ENCODE data around the gene RFNG. TPM values are rescaled to one million over a fixed set of nuclear protein-coding genes. Genes with fewer than 3 reads are reported as not detected.

RFNG gene
- total and polyA plus RNA-seq, 12 donors: 13.9 to 30.1 (median 20.3) TPM

- ATAC-seq: no peak
Observed at GRCh38 chr17:82031885-82032627, 19.6 kb downstream of the RFNG start.

GRCh38 chr17:82031303-82031884 is 20.2 kb downstream of the RFNG start, which contains the start of gene RAC3:
Gene RAC3, plus strand, starts transcription at chr17:82031678. Its CDS starts 84 bp downstream, at chr17:82031762.
- H3K4me1 ChIP-seq: peaks cover 7 to 42% (median 31%) of the 10 kb centered on the region in 9 donors
- H3K27ac ChIP-seq: peak within 1 kb of the TSS in 2 of 10 donors; percentile 8 to 26
- H3K9me3 ChIP-seq: no peaks in the 10 kb centered on the region
- intact Hi-C loops (cut with DNase I): loop anchor here in 6 of 10 donors (2.0 to 10.0 kb wide), 6 partner anchors 71 to 293 kb away; no protein-coding TSS in a partner anchor
- no peak for TF ChIP-seq CTCF (IDR thresholded peaks at IDR 0.05)
- H3K27me3 ChIP-seq: peaks cover 0 to 10% (median 6%) of the 10 kb centered on the region in 7 donors
- H3K36me3 ChIP-seq: peaks cover 0 to 17% (median 0%) of the 10 kb centered on the region in 9 donors
- DNase-seq (no peak), ATAC-seq (peak in 1 of 8 donors; percentile 6)
- H3K4me3 ChIP-seq: peak within 1 kb of the TSS; percentile 37 to 59 (median 52)
- WGBS, 2 donors: 1% methylated on average over 35 to 87 of the region's 96 CpGs

More at GRCh38 chr17:82031885-82032627, 19.6 kb downstream of the RFNG start:
- intact Hi-C loops (cut with DNase I): loop anchor here in 6 of 10 donors (2.0 to 10.0 kb wide), 6 partner anchors 70 to 293 kb away; no protein-coding TSS in a partner anchor
- TF ChIP-seq CTCF (IDR thresholded peaks at IDR 0.05): no peak
- DNase-seq: no peak
- Histone ChIP-seq H3K27me3 (peaks cover 0 to 10% (median 6%) of the 10 kb centered on the region in 7 donors), H3K4me1 (peaks cover 11 to 49% (median 38%) of the 10 kb centered on the region in 9 donors), H3K36me3 (peaks cover 0 to 14% (median 0%) of the 10 kb centered on the region in 9 donors), H3K27ac (no peak overlapping the region), H3K9me3 (no peaks in the 10 kb centered on the region), H3K4me3 (peak overlapping the region in 8 of 10 donors; percentile 18 to 40 (median 31))
- 16 to 17% methylated on average over 39 to 57 of the region's 59 CpGs for WGBS, 2 donors

- 1% methylated on average over 92 to 94 of the region's 94 CpGs for WGBS, 2 donors
- H3K9me3 ChIP-seq: no peaks in the 10 kb centered on the region
- ATAC-seq (peak; percentile 74 to 92 (median 84)), DNase-seq (peak; percentile 82 to 87)
- H3K27me3 ChIP-seq: peaks cover 0 to 10% (median 6%) of the 10 kb centered on the region in 7 donors
- intact Hi-C loops (cut with DNase I): loop anchor here in 9 of 10 donors (1.0 to 10.0 kb wide), 8 partner anchors 72 to 294 kb away; no protein-coding TSS in a partner anchor
- peak overlapping the region; percentile 37 to 59 (median 52) for H3K4me3 ChIP-seq
- peaks cover 0 to 17% (median 0%) of the 10 kb centered on the region in 9 donors for H3K36me3 ChIP-seq
- peak overlapping the region in 2 of 10 donors; percentile 8 to 26 for H3K27ac ChIP-seq
- peaks cover 7 to 35% (median 25%) of the 10 kb centered on the region in 9 donors for H3K4me1 ChIP-seq
- peak; percentile 83 to 98 (median 95) for TF ChIP-seq CTCF (IDR thresholded peaks at IDR 0.05)
Observed at GRCh38 chr17:82030470-82031302, 20.9 kb downstream of the RFNG start.
